ENCODE measurements around the gene PRR36.
"Not testable (repeated sequence)": the region's sequence is repeated elsewhere in the genome, so short reads cannot be mapped to it uniquely, and the experiment has no call there.

The PRR36 gene

GRCh38 chr19:7874076-7874896 lies at the start of gene PRR36:
Gene PRR36 (minus strand): TSS chr19:7874390. CDS start chr19:7873689, 701 bp downstream.
- no peak for DNase-seq (ENCODE audit: low read depth in 2 of 2)

GRCh38 chr19:7923295-7924191 lies 49.4 kb upstream of the PRR36 start:
- DNase-seq (ENCODE audit: low read depth in 2 of 2) = no peak

GRCh38 chr19:7922836-7923195 lies 48.6 kb upstream of the PRR36 start:
- DNase-seq (ENCODE audit: low read depth in 2 of 2) = no peak

- DNase-seq (ENCODE audit: low read depth in 2 of 2) = no peak
Measured at GRCh38 chr19:7921967-7922835, 48.0 kb upstream of the PRR36 start.

- DNase-seq (ENCODE audit: low read depth in 2 of 2) = no peak
Measured at GRCh38 chr19:7921302-7921966, 47.2 kb upstream of the PRR36 start.

- peak; percentile 100 for DNase-seq (ENCODE audit: low read depth in 2 of 2)
Measured at GRCh38 chr19:7920519-7921301, 46.5 kb upstream of the PRR36 start.

GRCh38 chr19:7919610-7920518 lies 45.7 kb upstream of the PRR36 start, which contains the start of gene SNAPC2:
Gene SNAPC2 (plus strand): TSS chr19:7920338. CDS start chr19:7920367, 29 bp downstream.
- peak; percentile 92 to 93 for DNase-seq (ENCODE audit: low read depth in 2 of 2)

GRCh38 chr19:7918615-7919421 lies 44.6 kb upstream of the PRR36 start:
- no peak for DNase-seq (ENCODE audit: low read depth in 2 of 2)

GRCh38 chr19:7918062-7918614 lies 43.9 kb upstream of the PRR36 start:
- not testable (repeated sequence) for DNase-seq (ENCODE audit: low read depth in 2 of 2)

GRCh38 chr19:7917267-7918061 lies 43.3 kb upstream of the PRR36 start:
- DNase-seq (ENCODE audit: low read depth in 2 of 2) = peak; percentile 36 to 53

GRCh38 chr19:7916955-7917266 lies 42.7 kb upstream of the PRR36 start:
- no peak for DNase-seq (ENCODE audit: low read depth in 2 of 2)

GRCh38 chr19:7916103-7916954 lies 42.1 kb upstream of the PRR36 start:
- peak; percentile 28 to 53 for DNase-seq (ENCODE audit: low read depth in 2 of 2)

- no peak for DNase-seq (ENCODE audit: low read depth in 2 of 2)
Measured at GRCh38 chr19:7915250-7916102, 41.3 kb upstream of the PRR36 start.

- no peak for DNase-seq (ENCODE audit: low read depth in 2 of 2)
Measured at GRCh38 chr19:7914598-7915045, 40.4 kb upstream of the PRR36 start, which contains the start of gene TGFBR3L. Gene TGFBR3L (plus strand): TSS chr19:7914830.

GRCh38 chr19:7914099-7914498 lies 39.9 kb upstream of the PRR36 start:
- DNase-seq (ENCODE audit: low read depth in 2 of 2) = no peak
